Measurements from ENCODE around the gene HOXC11.

Gene HOXC11

GRCh38 chr12:53972722-53973235 lies at the start of gene HOXC11:
TSS of gene HOXC11 (plus strand) at chr12:53973126. CDS start at chr12:53973242, 116 bp downstream.
- no peak for DNase-seq (ENCODE audit: low read depth in 2 of 2)

DNA sequence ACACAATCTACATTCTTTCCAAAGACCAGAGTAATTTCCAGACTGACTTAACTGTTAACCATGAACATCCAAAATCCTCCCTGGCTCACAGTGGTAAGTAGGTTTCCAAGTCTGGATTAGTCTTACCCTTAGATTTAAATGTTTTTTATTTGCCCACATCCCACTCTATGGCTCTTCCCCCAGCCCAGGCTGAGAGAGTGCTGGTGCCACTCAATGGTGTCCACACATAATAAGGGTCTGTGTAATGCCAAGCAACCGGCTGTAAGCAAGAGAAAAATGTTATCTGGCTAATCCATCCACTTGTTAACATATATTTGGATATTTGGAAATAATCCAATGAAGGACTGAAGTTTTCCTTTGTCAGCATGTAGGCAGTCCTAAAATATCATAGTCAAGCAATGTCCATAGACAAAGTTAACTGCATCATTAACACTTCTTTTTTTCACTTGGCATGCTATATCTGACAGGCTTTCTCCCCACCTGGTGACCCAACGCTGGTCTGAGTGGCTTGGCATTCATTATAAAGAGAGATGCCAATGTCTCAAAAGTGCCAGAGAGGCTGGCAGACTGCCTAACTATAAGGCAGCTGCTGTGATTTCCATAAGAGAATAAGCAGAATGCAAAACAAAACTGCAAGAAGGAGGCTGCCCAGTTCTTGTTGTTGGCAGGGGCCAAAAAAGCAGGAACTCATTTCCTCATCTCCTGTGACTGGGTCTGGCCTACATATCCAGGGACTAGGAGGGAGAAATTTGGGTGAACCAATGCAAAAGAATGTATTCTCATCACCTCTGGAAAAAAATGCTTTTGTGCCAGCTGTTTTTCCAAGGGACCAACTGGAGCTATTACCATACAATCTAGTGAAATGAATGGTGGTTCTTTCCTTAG lies 48.2 kb upstream of the HOXC11 start:
- DNase-seq (ENCODE audit: low read depth in 2 of 2), result no peak

DNA sequence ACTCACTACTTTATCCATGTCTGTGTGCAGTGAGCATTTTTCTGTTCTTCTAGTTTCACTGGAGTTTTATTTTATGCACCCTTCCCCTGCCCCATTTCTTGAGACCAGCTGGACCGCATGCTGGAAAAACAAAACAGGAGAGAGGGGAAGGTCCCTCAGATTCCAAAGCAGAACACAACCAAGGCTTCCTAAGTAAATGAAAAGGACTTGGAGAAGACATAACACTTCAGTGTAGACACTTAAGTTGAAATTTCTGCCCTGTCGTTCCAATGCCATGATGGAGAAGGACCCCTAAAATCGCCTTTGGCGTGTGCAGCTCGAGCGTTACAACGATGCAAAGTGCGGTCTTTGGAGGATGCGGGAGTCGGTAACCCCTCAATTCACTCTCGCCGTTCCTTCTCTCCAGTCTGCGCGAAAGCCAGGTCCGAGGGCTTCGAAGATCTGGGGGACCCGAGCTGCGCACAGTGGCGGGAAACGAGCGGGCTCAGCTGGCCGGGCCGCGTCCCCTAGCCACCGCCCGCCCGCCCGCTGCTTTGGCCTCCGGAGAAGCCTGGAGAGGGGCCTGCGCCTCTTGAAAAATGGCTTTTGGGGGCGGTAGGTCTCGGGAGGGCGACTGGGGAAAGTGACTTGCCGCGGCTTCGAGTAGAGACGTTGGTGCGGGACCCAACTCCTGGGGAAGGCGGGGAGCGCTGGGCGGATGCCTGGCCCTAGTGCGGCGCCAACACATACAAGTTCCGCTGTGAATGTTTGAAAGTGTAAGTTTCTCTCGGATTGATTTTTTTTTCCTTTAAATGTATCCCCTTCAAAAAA lies 45.5 kb upstream of the HOXC11 start:
- no peak for DNase-seq (ENCODE audit: low read depth in 2 of 2)

DNA sequence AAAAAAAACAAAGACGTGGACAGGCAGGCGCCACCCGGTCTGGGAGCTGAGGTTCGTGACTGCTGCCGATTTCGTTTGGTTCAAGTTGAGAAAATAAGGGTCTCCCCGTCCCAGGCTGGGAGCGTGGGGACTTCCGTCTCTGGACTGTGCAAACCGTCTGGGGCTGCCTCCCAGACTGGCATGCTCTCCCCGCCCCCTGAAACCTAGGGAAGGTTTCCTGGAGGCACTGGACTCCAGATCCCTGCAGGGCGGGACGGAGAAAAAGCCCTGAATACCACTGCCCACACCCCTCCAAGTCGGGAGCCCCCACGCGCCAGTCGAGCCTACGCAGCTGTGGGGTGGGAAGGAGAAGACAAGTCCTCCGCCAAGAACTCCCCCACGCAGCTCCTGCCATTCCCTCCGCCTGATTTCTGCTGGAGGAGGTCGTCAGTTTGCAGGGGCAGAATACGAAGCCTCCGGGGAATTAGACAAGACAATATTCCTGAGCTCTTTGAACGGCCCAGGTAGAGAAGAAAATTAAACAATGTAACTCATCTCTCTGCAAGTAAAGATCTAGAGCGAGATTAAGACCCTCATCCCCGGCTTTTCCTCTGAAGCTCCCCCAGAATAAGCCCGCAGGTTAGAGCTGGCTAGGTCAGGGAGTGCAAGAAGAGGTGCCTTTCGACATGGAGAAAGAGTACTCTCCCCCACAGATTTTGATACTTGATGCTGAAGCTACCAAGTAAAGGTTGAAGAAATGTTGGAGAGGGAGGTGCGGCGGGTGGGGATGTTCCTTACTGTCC lies 44.7 kb upstream of the HOXC11 start:
- DNase-seq (ENCODE audit: low read depth in 2 of 2), result no peak

DNA sequence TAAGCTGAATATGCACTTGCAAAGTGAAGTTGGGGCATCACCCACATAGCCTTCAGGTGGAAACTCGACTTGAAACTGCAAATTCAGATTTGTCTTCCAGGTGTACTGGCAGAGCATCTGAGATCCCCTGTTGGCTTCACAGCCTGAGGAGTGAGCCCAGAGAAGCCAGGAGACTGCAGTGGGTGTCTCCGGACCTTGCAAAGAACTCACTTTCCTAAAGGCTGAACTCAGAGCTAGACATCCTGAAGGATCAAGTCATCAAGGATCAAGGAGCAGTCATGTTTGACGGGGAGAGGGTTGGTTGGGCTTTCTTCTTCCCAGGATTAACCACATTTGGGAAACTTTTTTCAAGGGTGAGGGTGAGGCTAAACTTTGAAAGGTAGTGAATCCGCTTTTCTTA lies 43.4 kb upstream of the HOXC11 start:
- no peak for DNase-seq (ENCODE audit: low read depth in 2 of 2)

DNA sequence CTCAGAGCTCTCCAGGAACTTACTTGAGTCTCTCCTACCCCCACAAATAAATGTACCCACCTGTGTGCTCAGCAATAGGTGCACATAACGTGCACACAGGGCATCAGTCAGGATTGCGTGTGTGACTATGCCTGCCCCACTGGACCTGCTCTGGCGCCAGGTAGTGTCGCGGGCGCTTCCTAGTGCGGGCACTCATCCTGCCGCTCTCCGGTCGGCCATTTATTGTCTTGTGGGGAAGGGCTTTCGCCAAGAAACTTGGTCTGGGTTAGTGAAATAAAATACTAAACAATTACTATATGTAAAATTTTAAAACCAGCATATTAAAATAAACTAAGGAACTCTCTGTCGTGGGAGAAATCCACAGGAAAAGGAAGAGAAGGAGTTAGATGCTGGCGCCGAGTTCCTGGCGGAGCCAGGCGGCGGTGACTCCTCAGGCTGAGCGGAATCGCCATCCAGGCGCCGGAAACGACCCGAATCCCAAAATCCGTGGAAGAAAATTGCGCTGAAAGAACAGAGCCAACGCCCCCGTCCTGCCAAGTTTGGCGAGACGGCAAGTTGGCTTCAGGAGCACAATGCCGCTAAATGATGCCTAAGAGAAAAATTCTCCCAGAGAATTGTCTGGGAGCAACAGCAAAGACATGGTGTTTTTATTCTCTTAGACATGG lies 42.2 kb upstream of the HOXC11 start:
- DNase-seq (ENCODE audit: low read depth in 2 of 2), result no peak

GRCh38 chr12:53931844-53932581 lies 40.9 kb upstream of the HOXC11 start:
- no peak for DNase-seq (ENCODE audit: low read depth in 2 of 2)

DNA sequence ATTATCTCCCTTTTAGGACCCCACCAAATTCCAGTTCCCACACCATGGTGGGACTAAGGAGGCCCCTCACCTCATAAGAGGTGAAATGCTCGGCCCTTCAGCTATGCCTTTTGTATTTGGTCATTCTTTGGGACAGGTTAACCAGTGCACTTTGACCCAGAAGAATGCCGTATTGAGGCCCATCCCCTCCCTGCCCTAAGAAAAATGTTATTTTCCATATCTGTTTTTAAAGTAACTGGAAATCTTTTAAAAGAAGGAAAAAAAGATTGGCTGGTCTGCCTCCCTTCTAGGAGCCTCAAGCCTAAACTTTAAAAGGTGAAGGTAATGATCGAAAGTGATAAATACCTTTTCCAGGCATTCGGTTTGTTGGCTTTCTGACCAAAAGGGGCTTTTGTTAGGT lies 40.0 kb upstream of the HOXC11 start:
- no peak for DNase-seq (ENCODE audit: low read depth in 2 of 2)

DNA sequence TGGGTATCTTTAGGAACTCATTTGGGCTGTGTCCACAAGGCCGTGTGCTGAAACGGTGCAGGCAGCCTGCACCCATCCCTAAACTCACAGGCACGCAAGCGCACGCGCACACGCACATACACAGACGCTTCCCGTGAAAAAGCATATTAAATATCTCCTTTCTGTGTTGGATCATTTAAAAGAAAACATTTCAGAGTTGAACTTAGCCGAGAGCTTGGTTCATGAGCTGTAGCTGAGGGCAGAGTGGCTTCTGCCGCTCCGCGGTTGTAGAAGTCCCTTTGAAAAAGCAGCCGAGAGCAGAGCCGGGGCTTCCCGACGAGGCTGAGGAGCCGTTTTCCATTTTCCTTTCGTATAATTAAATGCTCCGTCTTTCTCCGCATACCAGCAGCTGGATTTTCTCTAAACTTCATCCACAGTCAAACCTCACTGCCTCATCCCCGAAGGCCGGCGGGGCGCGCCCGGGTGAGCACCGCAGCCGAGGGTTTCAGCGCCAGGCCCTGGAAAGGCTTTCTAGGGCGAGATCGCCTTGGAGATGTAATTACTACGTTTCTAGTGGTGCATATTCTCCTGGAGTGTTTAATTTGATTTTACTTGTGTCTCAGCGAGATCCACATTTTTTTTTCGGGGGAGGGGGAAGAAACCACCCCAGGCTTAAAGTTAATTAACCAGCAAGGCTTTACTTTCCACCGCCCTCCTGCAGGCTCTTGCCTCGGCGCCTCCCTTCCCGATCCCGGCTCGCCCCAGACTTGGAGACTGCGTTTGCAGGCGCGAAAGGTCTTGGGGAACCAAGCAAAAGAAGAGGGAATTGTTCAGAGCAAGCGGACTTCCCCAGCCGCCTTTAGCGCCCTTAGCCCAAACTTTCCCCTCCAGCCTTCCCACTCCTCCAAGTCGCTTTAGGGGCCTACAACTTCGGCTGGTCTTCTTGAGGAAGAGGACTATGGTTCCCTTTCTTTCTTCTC lies 37.3 kb upstream of the HOXC11 start:
- DNase-seq (ENCODE audit: low read depth in 2 of 2), result no peak

DNA sequence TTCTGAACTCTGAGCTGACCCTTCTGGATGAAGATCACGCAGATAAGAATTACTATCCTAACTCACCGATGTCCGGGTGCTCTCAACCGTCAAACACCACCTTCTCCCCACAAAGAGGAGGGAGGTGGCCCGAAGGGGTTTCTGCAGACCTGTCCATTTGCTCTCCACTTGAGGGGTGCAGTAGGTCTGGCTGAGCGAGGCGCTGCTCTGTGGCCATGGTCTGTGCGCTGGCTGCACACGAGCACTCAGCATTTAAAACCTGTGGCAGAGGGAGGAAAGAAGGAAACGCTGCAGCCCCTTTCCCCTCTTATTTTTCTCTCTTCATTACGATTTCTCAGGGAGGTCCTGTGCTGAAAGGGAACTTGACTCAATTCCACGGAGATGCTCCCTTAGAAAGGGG lies 35.8 kb upstream of the HOXC11 start:
- DNase-seq (ENCODE audit: low read depth in 2 of 2), result no peak

DNA sequence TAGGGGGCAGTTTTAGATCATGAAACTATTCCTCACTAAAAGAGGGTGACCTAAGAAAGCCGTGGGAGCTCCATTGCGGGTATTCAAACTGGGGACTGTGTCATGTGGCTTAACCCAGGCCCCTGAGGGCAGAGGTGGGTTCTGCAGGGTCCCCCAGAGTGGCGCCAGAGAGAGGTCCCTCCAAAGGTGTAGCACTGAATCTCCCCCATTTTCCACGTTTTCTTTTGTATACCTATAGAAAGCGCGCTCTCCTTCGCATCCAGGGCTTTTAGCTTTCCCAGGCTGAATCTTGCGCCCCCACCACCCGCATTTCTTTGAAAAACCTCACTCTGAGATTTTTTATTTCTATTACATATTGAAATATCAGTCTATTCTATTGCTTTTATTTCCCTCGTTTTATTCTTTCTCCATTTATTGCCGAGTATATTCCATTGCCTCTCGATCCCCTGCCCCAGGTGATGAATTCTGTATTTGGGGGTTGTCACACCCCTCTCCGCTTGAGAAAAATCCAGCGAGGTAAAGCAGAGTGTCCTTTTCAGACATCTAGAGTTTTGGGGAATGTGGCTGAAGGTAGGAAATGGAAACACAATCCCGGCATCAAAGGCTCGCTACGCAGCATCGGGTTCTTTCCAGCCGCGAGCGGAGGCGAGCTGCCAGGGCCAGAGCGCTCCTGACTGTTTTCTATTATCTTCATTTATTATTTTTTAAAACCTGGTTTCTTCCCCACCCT lies 35.2 kb upstream of the HOXC11 start:
- DNase-seq (ENCODE audit: low read depth in 2 of 2), result no peak

DNA sequence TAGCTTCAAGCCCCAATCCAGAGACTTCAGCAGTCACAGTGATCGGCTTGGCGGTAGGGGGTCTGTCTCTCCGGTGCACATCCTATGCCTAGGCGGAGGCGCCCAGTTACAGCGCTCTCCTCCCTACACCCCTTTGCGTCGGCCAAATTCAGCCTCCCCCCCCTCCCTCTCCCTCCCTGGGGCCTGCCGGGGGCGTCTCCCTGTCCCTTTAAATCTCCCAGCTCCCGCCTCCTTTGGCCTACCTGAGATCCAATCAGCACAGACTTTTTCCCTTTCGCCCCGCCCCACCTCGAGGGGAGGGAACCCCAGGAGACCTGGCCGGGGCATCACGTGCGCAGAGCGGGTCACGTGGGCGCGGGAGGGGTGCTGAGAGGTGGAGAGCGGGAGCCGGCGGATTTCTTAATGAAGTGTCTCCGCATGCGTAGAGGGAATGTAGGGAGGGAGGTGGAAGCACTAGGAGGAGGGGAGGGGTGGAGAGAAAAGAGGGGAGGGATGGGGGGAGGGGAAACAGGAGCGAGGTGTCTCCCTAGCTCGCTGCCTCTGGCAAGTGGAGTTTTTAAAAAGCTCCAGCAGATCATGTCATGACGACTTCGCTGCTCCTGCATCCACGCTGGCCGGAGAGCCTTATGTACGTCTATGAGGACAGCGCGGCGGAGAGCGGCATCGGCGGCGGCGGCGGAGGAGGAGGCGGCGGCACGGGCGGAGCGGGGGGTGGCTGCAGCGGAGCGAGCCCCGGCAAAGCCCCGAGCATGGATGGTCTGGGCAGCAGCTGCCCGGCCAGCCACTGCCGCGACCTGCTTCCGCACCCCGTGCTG lies 34.4 kb upstream of the HOXC11 start, which contains the start of gene HOXC13:
Gene HOXC13, plus strand, starts transcription at position 506 of the 815 bp plus-strand sequence. Its CDS starts 76 bp downstream, at position 582.
- peak; percentile 21 to 53 for DNase-seq (ENCODE audit: low read depth in 2 of 2)

DNA sequence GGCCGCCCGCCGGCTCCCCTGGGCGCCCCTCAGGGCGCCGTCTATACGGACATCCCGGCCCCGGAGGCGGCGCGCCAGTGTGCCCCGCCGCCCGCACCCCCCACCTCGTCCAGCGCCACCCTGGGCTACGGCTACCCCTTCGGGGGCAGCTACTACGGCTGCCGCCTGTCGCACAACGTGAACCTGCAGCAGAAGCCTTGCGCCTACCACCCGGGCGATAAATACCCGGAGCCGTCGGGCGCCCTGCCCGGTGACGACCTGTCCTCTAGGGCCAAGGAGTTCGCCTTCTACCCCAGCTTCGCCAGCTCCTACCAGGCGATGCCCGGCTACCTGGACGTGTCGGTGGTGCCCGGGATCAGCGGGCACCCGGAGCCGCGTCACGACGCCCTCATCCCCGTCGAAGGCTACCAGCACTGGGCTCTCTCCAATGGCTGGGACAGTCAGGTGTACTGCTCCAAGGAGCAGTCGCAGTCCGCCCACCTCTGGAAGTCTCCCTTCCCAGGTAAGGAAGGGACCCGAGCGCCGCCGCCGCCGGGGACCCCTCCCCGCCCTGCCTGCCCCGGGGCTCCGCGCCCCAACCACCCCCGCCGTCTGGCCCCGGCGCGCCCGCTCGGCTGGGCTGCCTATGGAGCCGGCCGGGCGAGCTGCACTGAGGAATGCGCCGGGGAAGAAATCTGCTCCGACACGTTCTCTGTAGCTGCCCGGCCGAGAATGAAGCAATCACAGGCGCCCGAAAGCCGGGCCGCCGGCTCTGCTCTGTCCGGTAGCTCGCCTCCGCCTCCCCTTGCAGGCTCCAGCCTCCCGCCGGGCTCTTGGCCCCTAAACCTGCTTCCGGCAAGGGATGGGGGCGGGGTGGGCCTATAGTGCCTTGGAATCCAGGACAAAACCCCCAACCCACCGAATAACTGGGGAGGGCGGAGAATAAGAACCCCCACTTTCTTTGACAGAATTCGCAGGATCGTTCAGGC lies 33.5 kb upstream of the HOXC11 start:
- no peak for DNase-seq (ENCODE audit: low read depth in 2 of 2)

- no peak for DNase-seq (ENCODE audit: low read depth in 2 of 2)
Measured at GRCh38 chr12:53940443-53941014, 32.4 kb upstream of the HOXC11 start.

DNA sequence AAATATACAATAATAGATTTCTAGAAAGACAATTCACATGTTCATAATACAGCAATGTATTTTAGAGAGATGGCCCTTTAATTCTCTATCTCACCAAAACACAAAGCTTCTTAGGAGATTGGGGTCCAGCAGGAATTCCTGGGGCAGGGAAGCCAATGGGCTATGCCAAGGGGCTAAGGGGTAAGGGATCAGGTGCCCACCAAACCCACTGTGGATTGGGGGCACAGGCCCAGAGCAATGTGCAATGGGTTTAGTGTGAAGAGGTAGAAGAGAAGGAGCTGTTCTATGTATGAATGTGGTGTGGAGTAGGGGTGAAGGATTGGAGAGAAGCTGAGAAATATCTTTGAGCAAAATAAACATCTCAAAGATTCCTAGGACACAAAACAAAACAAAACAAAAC lies 31.7 kb upstream of the HOXC11 start:
- no peak for DNase-seq (ENCODE audit: low read depth in 2 of 2)

DNA sequence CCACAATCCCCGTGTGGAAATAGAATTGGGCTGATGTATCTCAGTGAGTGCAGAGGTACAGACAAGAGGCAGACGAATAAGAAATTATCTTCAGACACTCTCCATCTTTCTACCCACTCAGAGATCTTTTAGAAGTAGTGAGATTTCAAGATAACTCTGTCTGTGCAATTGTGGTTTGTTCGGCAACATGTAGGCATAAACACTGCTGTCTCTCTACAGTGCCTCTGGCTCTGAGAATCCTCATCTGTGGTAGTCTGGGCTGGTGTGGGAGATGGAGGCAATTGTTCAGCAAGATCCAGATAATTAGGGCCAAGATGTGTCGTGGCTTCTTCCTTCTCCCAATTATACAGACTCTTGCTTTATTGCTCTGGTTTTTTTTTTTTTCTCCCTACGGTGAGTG lies 31.2 kb upstream of the HOXC11 start:
- no peak for DNase-seq (ENCODE audit: low read depth in 2 of 2)
